ENCODE data around the gene EPHB1.

GRCh38 chr3:134970895-134971294 is 175.8 kb downstream of the EPHB1 start:
- TF ChIP-seq CTCF (IDR thresholded peaks at IDR 0.05) (no peak), POLR2A (IDR thresholded peaks at IDR 0.05) (no peak)
